Mucosa of descending colon (tissue), 3 donors: ENCODE data around the gene PANK4. TPM values are rescaled to one million over a fixed set of nuclear protein-coding genes. Genes with fewer than 3 reads are reported as not detected.

ENCODE experiments used
- ATAC-seq: fragments of 200-7000 bp; cut with Tn5 transposase; one replicate; pipeline ENCODE4 v1.9.1; 2020; ENCODE audit warnings: mild to moderate bottlenecking, moderate library complexity
- DNase-seq, 3 donors: peaks; one replicate each; pipeline ENCODE4 v3.0.0-alpha.2; 2020
- H3K36me3 ChIP-seq: fragments of 200-600 bp; one replicate; pipeline ENCODE4 v1.8.0; 2021; ENCODE audit warnings: low read depth, mild to moderate bottlenecking
- H3K4me1 ChIP-seq: fragments of 200-600 bp; one replicate; pipeline ENCODE4 v1.8.0; 2021; ENCODE audit warnings: low read depth, mild to moderate bottlenecking
- H3K4me3 ChIP-seq: fragments of 200-600 bp; one replicate; pipeline ENCODE4 v1.8.0; 2021; ENCODE audit warnings: mild to moderate bottlenecking
- H3K9me3 ChIP-seq: fragments of 200-600 bp; one replicate; pipeline ENCODE4 v1.8.0; 2021; ENCODE audit warnings: mild to moderate bottlenecking
- CTCF ChIP-seq: fragments of 200-600 bp; IDR thresholded peaks from one replicate; pipeline ENCODE4 v1.8.0; 2022; ENCODE audit warnings: antibody characterized with exemption, mild to moderate bottlenecking
- intact Hi-C, 2 donors: fragments of 100-400 bp; cut with DNase I in 1 of 2; cut with micrococcal nuclease in 1 of 2; formaldehyde crosslinking; loops; one replicate each; pipeline versions ENCODE4 v1.11.0 to v1.11.1; 2022; cut with DNase I, micrococcal nuclease
- total RNA-seq, 3 donors: library from RNA; stranded (reverse); fragmentation: NEBNext Ultra II Directional in 2 of 3; extraction: Animal tissue kit (Norgen Biotek cat#: 25700) in 2 of 3; gene quantifications; one replicate each; pipeline versions ENCODE4 v1.2.1 to v1.2.4, GENCODE V29; 2021 to 2023
- donor health status: DM: no; HTN: no; CAD: no; lungs with moderate emphysema.
- donor health status: DM: no; HTN: no; CAD: no.
- donor health status: DM: no; HTN: yes; CAD: no.

Gene PANK4
- total RNA-seq, 3 donors from 2014 or later, result 28.1 to 51.6 (median 44.7) TPM

DNA sequence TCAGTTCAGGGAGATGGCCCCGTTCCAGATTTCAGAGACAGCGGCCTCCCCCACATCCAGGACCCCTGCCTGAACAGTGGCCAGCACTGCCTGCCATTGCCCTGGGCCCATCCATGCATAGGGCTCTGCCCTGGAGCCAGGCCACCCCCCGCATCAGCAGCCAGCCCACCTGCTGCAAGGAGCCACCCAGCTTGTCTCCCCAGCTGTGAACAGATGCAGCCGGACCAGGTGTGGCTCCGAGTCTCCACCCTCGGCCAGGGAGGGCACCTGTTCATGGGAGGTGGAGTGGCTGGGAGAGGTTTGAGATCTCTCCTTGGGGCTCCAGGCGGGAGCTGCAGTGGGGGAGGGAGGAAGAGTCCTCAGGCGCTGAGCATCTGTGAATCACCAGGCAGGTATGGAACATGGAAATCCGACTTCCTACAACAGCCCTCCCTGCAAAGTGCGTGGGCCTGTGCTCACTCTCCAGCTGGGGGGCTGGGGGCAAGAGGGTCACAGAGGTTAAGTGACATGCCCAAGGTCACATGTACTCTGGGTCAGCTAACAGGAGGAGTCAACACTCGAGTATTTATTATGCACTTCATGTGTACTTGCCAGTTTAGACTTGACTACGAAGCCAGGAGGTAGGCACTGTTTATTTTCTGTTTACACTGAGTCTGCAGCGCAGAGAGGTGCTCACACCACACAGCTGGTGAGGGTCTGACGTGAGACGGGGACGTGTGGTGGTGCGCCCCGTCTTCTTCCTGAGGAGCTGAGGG, 8.5 kb upstream of the PANK4 start:
- H3K4me1 ChIP-seq, result peaks cover 36% of the 10 kb centered on the region
- intact Hi-C loops, result no loop called here
- H3K36me3 ChIP-seq, result no peaks in the 10 kb centered on the region
- H3K4me3 ChIP-seq, result no peak overlapping the region
- DNase-seq (peak; percentile 64 to 80 (median 79)), ATAC-seq (peak; percentile 62)
- H3K9me3 ChIP-seq, result no peaks in the 10 kb centered on the region
- no peak for TF ChIP-seq CTCF

DNA sequence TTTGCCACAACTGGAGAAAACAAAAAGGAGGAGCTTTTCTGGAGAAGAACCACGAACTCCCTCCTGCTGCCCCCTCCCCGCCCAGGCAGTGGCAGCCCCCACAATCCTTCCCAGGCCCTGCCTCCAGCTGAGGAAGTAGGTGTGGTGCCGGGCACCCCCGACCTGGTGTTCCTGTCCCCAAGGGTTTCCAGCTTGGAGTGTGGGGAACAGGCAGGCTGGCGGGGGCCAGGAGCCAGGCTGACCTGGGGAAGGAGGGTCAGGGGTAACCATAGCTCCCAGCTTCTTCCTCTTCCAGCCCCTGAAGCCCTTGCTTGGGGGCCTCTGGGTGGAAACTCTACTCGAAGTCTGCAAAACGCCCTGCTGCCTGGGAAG, 7.9 kb upstream of the PANK4 start:
- ATAC-seq (no peak), DNase-seq (no peak)
- Histone ChIP-seq H3K4me3 (no peak overlapping the region), H3K36me3 (no peaks in the 10 kb centered on the region), H3K4me1 (peaks cover 37% of the 10 kb centered on the region), H3K9me3 (no peaks in the 10 kb centered on the region)
- intact Hi-C loops, result no loop called here
- TF ChIP-seq CTCF, result no peak

DNA sequence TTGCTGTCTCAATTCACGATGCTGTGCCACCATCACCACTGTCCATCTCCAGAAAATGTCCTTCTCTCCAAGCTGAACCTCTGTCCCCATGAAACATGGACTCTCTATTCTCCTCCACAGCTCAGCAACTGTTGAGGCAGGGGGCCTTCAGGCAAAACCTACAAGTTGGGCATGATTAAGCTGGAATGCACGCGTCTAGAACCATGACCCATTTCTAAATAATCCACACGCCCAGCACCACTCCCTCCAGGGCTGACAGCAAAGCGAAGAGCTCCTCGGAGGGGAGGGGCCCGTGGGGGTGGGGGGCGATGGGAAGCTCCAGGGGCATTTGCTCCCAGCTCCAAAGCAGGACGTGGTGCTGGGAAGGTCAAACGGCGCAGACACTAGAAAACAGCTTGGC, 7.0 kb upstream of the PANK4 start:
- Histone ChIP-seq H3K4me1 (peaks cover 46% of the 10 kb centered on the region), H3K9me3 (no peaks in the 10 kb centered on the region), H3K4me3 (no peak overlapping the region), H3K36me3 (no peaks in the 10 kb centered on the region)
- TF ChIP-seq CTCF, result no peak
- ATAC-seq, result no peak
- intact Hi-C loops, result no loop called here
- no peak for DNase-seq

GRCh38 chr1:2532485-2533160, 6.2 kb upstream of the PANK4 start:
- ATAC-seq (no peak), DNase-seq (no peak)
- intact Hi-C loops, result no loop called here
- Histone ChIP-seq H3K4me1 (peaks cover 53% of the 10 kb centered on the region), H3K36me3 (no peaks in the 10 kb centered on the region), H3K4me3 (no peak overlapping the region), H3K9me3 (no peaks in the 10 kb centered on the region)
- no peak for TF ChIP-seq CTCF

DNA sequence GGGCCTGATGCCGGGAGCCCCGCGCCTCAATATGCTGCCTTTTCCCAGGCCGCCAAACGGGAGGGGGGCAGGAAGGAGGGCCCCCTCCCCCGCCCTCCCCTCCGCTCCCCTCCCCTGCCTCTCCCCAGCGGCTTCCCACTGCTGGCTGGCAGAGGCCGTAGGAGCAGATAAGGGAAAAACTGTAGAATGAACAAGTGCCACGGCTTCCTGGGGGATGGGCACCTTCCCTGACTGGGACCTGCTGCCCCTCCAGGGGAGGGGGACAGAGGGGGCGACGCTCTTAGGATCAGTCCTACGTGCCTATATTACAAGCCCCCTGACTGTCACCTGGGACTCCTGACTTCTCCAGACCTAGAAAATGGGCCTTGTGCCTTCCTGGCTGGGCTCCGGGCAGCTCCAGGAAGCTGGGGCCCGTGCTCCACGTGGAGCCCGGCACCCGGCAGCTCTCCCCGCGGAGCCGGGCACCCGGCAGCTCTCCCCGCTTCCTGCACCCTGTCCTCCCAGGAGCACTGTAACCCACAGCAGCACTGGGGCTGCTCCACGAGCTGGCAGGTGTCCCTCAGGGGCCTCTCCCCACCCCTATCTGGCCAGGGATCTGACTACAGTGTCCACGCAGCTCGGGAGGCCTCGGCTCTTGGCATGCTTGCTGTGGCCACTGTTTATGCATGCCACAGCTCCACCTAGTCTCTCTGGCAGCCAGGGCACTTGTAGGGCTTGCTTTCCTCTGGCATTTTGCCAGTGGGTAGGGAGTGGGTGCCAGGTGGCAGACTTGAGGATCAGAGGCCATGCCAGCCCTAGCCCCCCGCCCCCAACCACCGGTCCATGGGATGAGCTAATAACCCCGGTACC, 4.3 kb upstream of the PANK4 start:
- H3K4me1 ChIP-seq, result peaks cover 56% of the 10 kb centered on the region
- no peaks in the 10 kb centered on the region for H3K9me3 ChIP-seq
- no peaks in the 10 kb centered on the region for H3K36me3 ChIP-seq
- H3K4me3 ChIP-seq, result no peak overlapping the region
- intact Hi-C loops, result no loop called here
- peak in 2 of 3 donors; percentile 60 to 70 for DNase-seq
- no peak for TF ChIP-seq CTCF
- ATAC-seq, result no peak
